IPS-NIHi7 (cell line): ENCODE data around the gene TNFAIP8.
"Not testable (repeated sequence)": the region's sequence is repeated elsewhere in the genome, so short reads cannot be mapped to it uniquely, and the experiment has no call there.

Experiments
- DNase-seq: peaks from one replicate; pipeline ENCODE4 v3.0.0; 2012; ENCODE audit warnings: mixed read lengths; ENCODE audit errors: extremely low spot score

The TNFAIP8 gene

DNA sequence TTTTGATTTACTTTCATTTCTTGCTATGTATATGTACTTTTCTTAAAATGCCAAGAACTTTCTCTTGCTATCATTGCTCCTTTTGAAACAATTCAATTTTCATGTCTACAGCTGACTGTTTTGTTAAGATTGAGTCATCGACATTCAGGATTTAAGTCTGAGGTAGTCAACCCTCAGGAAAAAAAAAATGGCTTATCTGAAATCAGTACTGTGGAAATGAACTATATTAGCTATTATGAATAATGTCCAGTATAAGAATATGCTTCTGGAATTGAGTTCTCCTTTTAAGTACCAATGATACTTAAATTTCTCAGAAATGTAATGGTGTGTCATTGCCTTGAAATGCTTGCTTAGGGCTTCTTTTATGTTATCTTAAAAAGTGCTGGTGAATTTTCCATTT is 37.9 kb downstream of the TNFAIP8 start:
- DNase-seq, result no peak

DNA sequence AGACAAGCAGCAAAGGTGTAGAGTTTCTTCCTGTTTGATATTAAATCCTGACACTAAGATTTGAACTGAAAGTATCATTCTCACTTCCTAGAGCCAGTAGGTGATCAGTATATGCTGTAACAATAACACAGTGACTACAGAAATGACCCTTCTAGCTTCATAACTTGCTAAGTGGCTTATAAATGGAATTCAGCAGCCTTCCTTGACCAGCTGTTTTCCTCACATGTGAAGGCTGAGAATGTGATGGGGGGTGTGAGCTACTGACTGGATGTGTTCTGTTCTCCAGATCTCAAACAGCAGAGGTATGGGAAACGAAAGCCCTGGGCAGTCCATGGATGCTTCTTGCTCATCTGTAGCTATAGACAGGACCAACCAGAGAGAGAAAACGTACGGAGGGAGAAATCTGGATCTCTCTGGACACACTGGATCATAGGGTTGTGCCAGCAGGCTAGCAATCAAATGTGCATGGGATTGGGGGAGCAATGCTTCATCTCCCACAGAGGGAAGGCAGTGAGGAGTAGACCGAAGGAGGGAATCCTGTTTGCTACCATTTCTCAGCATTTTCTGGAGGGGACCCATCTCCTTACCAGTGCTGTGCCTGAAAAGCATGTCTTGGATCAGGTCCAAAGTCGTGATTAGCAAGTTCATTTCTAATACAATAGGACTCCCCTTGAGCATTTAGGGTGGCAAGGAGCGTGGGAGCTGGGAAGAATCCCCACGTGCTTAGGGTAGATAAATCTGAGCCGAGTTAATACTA is 39.4 kb downstream of the TNFAIP8 start:
- DNase-seq, result no peak

DNA sequence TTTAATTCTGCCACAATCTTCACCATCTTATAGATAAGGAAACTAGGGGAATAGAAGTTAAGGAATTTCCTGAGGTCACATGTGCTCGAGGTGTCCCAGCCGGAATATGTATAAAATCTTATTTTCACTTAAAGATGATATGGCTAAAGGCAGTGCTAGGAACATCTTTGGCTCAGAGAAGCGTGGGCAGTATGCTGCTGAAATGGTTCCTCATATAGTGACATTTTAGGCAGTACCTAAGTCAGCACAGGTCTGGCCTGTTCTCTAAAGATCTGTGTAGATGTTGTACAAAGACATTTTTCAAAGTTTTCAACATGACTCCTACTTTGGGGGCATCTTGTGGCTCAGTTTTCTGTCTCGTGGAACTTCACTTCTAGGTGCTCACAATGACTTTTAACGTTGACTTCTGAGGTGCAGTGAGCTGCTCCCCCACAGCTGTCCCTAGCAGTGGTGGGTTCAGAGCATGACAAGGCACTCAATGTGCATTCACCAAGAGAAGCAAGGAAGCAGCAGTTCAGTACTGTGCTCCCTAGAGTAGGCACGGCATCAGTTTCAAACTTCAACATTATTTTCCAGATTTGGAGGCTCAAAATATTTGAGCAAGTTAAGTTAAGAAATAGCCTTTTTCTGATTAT is 40.3 kb downstream of the TNFAIP8 start:
- no peak for DNase-seq

DNA sequence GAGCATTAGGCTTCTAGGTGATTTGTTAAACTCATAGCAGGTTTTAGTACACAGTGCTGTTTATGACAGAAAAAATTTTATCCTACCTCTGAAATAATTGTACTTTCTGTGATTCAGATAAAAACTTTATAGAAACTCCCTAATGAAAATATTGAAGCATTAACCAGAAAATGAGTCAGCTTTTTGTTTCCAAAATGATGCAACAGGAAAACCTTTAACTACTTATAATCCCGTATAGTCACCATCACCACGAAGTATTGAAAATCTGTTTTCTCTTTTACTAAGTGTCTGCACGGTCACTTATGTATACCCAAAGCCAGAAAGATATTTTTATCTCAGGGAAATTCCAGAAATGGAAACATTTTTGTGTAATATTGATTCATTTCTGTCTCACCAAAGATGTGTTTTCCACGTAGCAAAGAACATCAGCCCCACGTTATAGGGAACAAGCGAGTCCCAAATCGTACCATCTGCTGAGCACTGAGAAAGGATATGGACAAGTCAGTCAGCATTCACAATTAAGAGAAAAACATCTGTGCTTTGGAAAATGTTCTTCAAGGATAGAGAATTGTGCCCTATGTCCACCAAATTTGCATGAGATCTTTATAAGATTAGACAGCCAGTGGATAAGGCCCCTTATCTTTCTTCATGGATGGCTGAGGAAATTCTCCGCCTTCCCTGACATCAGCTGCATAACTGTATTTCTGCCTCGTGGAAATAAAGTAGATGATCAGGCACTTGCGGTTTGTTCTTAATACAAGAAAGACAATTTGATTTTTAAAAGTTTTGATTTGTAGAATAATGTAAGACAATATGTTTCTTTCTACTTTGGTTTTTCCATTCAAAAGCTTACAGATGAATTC is 41.9 kb downstream of the TNFAIP8 start:
- DNase-seq, result no peak

DNA sequence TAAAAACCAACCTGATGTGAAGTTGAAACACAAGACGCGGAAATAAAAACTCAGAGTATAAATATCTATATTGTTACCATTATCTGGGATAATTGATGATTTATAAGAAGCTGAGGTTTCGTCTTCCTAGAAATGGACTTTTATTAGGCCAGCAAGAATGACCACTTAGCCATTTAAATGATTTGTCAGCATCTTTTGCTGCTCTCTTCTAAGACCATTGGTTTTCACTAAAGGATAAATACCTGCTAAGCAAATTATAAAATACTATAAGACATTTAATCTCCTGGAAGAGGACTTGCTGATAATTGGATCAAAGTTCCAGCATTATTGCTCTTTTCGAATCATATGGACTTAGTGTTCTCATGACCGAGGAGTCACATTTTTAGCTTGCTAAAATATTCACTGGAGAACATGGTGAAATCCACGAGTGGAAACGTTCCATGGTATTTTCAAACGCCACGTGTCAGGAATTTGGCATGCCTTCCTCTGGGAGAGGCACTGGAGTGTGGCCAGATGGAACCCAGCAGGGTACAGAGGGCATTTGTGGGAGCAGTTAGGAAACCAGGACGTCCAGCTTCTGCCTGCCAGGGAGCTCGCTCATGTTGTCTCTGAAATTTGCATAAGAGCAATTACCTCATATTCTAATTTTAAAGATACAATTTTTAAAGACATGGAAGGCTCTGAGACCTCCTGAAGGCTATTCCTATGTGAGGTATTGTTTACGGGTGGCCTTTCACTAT is 43.1 kb downstream of the TNFAIP8 start:
- no peak for DNase-seq

GRCh38 chr5:119400245-119400644 is 44.4 kb downstream of the TNFAIP8 start:
- DNase-seq, result no peak

GRCh38 chr5:119402081-119402480 is 46.3 kb downstream of the TNFAIP8 start:
- peak; percentile 35 for DNase-seq

GRCh38 chr5:119402555-119402954 is 46.7 kb downstream of the TNFAIP8 start:
- peak; percentile 40 for DNase-seq

DNA sequence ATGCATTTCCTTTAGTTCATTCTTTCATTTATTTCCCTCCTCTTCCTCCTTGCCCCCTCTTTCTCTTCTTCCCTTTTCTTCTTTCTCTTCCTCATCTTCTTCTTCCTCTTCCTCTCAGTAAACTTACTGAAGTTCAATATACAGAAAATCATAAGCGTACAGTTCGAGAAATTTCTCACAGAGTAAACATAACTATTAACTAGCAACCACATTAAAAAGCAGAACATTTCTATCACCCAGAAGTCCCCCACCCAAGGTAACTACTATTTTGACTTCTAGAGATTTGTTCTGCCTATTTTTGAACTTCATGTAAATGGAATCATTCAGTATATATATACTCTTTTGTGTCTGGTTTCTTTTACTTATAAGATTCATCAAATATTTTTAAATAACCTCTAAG is 48.2 kb downstream of the TNFAIP8 start:
- no peak for DNase-seq

DNA sequence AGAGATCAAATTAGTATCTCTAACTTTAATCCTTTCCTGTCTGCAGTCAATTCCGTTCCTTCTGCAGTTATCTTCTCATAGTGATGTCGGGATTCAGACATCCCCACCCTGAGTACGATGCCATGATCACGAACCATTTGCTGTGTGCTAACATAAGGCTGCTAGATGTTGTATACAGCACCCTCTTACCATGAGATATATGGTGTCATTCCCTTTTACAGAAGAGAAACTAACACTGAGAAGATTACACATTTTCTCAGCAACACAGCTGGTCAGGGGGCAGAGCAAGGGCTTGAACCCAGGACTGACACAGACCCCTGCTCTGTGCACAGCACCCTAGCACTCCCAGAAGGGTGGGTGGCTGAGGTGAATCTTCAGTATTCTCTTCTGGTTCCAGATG is 49.6 kb downstream of the TNFAIP8 start:
- no peak for DNase-seq

GRCh38 chr5:119406551-119407110 is 50.8 kb downstream of the TNFAIP8 start:
- DNase-seq, result no peak

DNA sequence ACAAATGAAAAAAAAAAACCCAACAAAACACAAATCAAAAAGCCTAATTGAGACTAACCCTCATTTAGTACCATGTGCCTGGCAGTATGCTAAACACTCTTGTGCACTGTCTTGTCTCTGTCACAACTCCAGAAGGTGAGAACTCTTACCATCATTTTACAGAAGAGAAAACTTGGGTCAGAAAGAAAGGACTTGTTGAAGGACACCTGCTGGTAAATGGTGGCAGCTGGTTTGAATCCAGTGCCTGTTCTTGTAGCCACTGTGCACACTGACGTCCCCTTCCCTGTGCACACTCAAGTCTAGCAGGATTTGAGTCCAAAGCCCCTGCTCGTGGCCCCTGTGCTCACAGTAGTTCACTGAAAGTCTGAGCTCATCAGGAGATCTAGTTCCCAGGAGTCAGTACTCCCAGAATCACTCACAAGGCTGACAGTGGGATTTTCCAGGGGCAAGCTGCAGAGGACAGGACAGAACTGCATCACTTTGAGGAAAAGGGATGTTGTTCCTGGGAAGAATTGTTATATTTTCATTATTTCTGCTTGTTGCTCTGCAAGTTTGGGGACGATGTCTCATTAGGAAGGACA is 53.5 kb downstream of the TNFAIP8 start:
- DNase-seq, result no peak

- no peak for DNase-seq
Measured at GRCh38 chr5:119410448-119411159, 54.8 kb downstream of the TNFAIP8 start.

- peak; percentile 74 for DNase-seq
Measured at GRCh38 chr5:119411361-119412278, 55.8 kb downstream of the TNFAIP8 start.

DNA sequence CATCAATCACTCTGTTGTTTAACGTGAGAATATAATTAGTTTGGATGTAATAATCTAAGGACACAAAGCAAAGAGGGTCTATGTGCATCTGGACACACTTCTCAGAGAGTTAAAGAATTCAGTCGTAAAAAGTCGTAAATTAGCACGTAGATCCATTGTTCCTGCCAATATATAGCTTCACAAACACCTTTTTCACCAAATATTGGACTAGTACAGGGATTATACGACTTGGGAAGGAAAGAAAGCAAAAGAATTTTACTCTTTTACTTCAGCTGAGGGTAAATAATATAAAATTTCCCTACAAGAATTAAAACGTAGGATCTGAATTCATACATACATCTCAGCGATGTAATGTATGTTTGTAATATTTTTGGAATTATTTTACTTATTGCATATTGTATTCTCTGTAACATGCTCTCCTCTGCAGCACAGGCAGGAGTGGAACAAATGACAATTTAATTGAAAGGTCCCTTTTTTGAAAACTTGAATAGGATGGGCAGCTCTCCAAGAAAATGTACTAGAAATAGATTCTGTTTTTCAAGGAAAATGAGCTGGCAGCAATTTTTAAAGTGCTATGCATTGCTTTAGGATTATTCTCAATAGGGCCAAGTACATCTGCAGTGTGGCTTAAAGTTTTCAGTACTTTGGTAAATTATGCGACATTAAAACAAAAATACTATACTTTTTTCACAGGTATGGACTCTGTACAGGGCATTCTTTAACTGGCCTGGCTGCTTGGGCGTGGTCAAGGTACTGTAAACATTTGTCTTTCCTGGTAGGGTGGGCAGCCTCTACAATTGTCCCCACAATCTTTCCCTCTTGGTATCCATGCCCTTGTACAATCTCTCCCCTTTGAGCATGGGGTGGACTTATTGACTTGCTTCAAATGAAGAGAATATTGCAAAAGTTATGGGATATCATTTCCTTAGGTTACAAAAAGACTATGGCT is 56.7 kb downstream of the TNFAIP8 start:
- DNase-seq, result no peak

DNA sequence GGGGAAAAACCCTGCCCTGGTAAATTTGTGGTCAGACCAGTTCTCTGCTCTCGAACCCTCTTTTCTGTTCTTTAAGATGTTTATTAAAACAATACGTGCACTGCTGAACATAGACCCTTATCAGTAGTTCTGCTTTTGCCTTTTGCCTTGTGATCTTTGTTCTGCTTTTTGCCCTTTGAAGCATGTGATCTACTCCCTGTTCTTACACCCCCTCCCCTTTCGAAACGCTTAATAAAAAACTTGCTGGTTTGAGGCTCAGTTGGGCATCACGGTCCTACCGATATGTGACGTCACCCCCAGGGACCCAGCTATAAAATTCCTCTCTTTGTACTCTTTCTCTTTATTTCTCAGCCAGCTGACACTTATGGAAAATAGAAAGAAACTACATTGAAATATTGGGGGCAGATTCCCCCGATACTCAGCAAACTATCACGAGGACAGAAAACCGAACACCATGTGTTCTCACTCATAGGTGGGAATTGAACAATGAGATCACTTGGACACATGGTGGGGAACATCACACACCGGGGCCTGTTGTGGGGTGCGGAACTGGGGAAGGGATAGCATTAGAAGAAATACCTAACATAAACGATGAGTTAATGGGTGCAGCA is 58.4 kb downstream of the TNFAIP8 start:
- not testable (repeated sequence) for DNase-seq

DNA sequence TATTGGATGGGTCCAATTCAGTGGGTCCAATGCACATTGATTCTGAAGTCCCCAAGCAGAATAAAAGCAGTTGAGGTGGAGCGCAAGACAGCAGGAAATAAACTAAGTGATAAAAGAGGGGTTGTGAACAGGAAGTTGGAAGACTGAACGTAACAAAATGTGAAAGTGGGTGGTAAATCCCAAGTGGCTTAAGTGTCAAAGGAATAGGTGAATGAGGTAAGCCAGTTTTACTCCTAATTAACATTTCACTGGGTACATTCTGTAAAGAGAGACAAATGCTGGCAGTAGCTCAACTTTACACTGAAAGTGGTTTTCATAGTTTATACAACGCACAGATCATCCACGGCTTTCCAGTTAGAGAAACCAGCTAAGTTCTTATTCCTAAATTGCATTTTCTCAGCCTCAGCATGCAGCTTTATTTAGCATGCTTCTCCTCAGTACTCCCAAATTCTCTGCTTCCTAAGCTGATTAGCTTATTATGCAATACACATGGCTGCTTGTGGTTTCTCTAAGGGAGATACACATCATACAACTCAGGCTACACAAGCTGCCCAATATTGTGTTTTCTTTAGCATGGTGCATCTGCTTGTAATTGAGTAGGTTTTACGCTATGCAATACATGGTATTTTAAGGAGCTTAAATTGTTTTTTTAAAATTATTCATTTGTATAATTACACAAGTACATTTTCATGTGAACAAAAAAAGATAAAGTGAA is 62.2 kb downstream of the TNFAIP8 start:
- DNase-seq, result no peak
